Keratinocyte (primary cell): ENCODE measurements around the gene TRIM74. TPM values are rescaled to one million over a fixed set of nuclear protein-coding genes. Genes with fewer than 3 reads are reported as not detected.
A peak's percentile ranks its signal among the peaks of the same experiment; 100 is the strongest.

ENCODE experiments used
- DNase-seq: peaks from one replicate; pipeline ENCODE4 v3.0.0-alpha.2; 2011; ENCODE audit warnings: low read depth, missing footprints, low spot score
- FAIRE-seq: peaks from 2 replicates; lab custom pipeline; 2011; peaks lifted over from hg19 to GRCh38; lab: Jason Lieb, UNC
- H2AFZ ChIP-seq: 2 replicates; pipeline ENCODE4 v1.6.0; 2012; ENCODE audit warnings: low read length, control low read depth, inconsistent platforms; ENCODE audit not compliant: control insufficient read depth
- H3K27ac ChIP-seq: 2 replicates; pipeline ENCODE4 v1.5.1; 2011; ENCODE audit warnings: low read length; ENCODE audit not compliant: control insufficient read depth, insufficient read depth
- H3K27me3 ChIP-seq: 3 replicates; pipeline ENCODE4 v1.6.0; 2011; ENCODE audit warnings: low read length; ENCODE audit not compliant: control insufficient read depth, insufficient read depth; ENCODE audit errors: extremely low read depth
- H3K36me3 ChIP-seq, 2 experiments: 2 replicates in 1 of 2; 3 replicates in 1 of 2; pipeline ENCODE4 v1.5.1; 2011; ENCODE audit warnings: low read length in 2 of 2, mild to moderate bottlenecking in 1 of 2; ENCODE audit not compliant: control insufficient read depth in 2 of 2, insufficient read depth in 2 of 2; ENCODE audit errors: extremely low read depth in 1 of 2
- H3K4me1 ChIP-seq: 3 replicates; pipeline ENCODE4 v1.5.1; 2011; ENCODE audit warnings: low read length; ENCODE audit not compliant: control insufficient read depth, insufficient read depth; ENCODE audit errors: extremely low read depth
- H3K4me2 ChIP-seq: 3 replicates; pipeline ENCODE4 v1.6.0; 2011; ENCODE audit warnings: low read depth, low read length; ENCODE audit not compliant: control insufficient read depth, insufficient read depth; ENCODE audit errors: extremely low read depth
- H3K4me3 ChIP-seq, 3 experiments: fragments of 200-600 bp in 1 of 3; sonication (generic) in 1 of 3; 2 replicates in 2 of 3; 3 replicates in 1 of 3; pipeline ENCODE4 v1.5.1; 2011 to 2016; ENCODE audit warnings: low read length in 3 of 3, mild to moderate bottlenecking in 3 of 3, control low read depth in 2 of 3, inconsistent platforms in 1 of 3, low read depth in 1 of 3, mixed read lengths in 1 of 3, mixed run types in 1 of 3, moderate library complexity in 1 of 3; ENCODE audit not compliant: control insufficient read depth in 2 of 3, insufficient read depth in 2 of 3; ENCODE audit errors: extremely low read depth in 1 of 3
- H3K79me2 ChIP-seq: 2 replicates; pipeline ENCODE4 v1.6.0; 2012; ENCODE audit warnings: low read length; ENCODE audit not compliant: control insufficient read depth, insufficient read depth
- H3K9ac ChIP-seq: 3 replicates; pipeline ENCODE4 v1.6.0; 2011; ENCODE audit warnings: low read length; ENCODE audit not compliant: control insufficient read depth, insufficient read depth; ENCODE audit errors: extremely low read depth
- H3K9me1 ChIP-seq: 3 replicates; pipeline ENCODE4 v1.6.0; 2011; ENCODE audit warnings: low read length; ENCODE audit not compliant: control insufficient read depth, insufficient read depth; ENCODE audit errors: extremely low read depth
- H3K9me3 ChIP-seq: 2 replicates; pipeline ENCODE4 v1.5.1; 2012; ENCODE audit warnings: low read depth, low read length; ENCODE audit not compliant: control insufficient read depth
- H4K20me1 ChIP-seq: 3 replicates; pipeline ENCODE4 v1.6.0; 2011; ENCODE audit warnings: low read length; ENCODE audit not compliant: control insufficient read depth, insufficient read depth; ENCODE audit errors: extremely low read depth
- CTCF ChIP-seq, 3 experiments: IDR thresholded peaks in 1 of 3; conservative IDR thresholded peaks in 1 of 3; optimal IDR thresholded peaks in 1 of 3; 2 replicates in 2 of 3; 3 replicates in 1 of 3; pipeline versions ENCODE3 to v1.5.1; 2011; ENCODE audit warnings: low read length in 3 of 3, mild to moderate bottlenecking in 3 of 3, moderate library complexity in 2 of 3, control low read depth in 1 of 3, inconsistent platforms in 1 of 3; ENCODE audit not compliant: insufficient read depth in 2 of 3; ENCODE audit errors: extremely low read depth in 1 of 3
- EZH2 ChIP-seq: IDR thresholded peaks from one replicate; pipeline ENCODE4 v1.6.1; 2012; ENCODE audit warnings: inconsistent platforms, mild to moderate bottlenecking, low read length, moderate library complexity
- dilution Hi-C: fragments of 300-500 bp; cut with MboI; formaldehyde crosslinking; loops from one replicate; pipeline ENCODE4 v1.7.0; 2020; ENCODE audit warnings: low sequenced_read_pairs; ENCODE audit not compliant: extremely low pct_ligation_motif_present
- polyA plus RNA-seq, 5 experiments: library from polyadenylated mRNA; depleted of rRNA in 3 of 5; stranded (reverse) in 3 of 5; stranded (forward) in 1 of 5; unstranded in 1 of 5; fragments of >200 nt; gene quantifications; 1 replicate in 1 of 5; 2 replicates in 3 of 5; 3 replicates in 1 of 5; pipeline versions ENCODE4 v1.2.1 to v1.2.3, GENCODE V29; 2011 to 2012; ENCODE audit warnings: missing spikeins in 2 of 5, low read depth in 1 of 5, low replicate concordance in 1 of 5

The TRIM74 gene
- polyA plus RNA-seq, 1 donor (not counting 4 experiments of a cell fraction or from before 2014, with no cell fraction given), result not detected

GRCh38 chr7:72924386-72924732 is 44.9 kb downstream of the TRIM74 start:
- DNase-seq (no peak), FAIRE-seq (no peak)
- H3K9me3 ChIP-seq, result no peaks in the 10 kb centered on the region
- H3K4me1 ChIP-seq, result peaks cover 11% of the 10 kb centered on the region
- no peaks in the 10 kb centered on the region for H4K20me1 ChIP-seq
- H3K79me2 ChIP-seq, result peaks cover 44% of the 10 kb centered on the region
- peak overlapping the region; percentile 98 for H3K9ac ChIP-seq
- H3K27me3 ChIP-seq, result no peaks in the 10 kb centered on the region
- TF ChIP-seq EZH2 (no peak), CTCF (optimal IDR thresholded peaks at IDR 0.05 in 1 of 3, IDR thresholded peaks at IDR 0.05 in 1 of 3, conservative IDR thresholded peaks at IDR 0.05 in 1 of 3; ENCODE audit: extremely low read depth in 1 of 3, insufficient read depth in 2 of 3, low read length in 3 of 3) (no peak)
- peak overlapping the region; percentile 66 to 98 (median 95) for H3K4me3 ChIP-seq
- dilution Hi-C loops, result no loop called here
- peaks cover 14 to 24% of the 10 kb centered on the region in 2 experiments for H3K36me3 ChIP-seq
- H2AFZ ChIP-seq, result peak overlapping the region; percentile 97
- peak overlapping the region; percentile 72 for H3K4me2 ChIP-seq
- peak overlapping the region; percentile 97 for H3K27ac ChIP-seq
- H3K9me1 ChIP-seq, result no peaks in the 10 kb centered on the region

- H3K4me3 ChIP-seq, result no peak overlapping the region
- H3K36me3 ChIP-seq, result peaks cover 0 to 3% of the 10 kb centered on the region in 2 experiments
- DNase-seq (no peak), FAIRE-seq (no peak)
- H3K9me3 ChIP-seq, result no peaks in the 10 kb centered on the region
- H2AFZ ChIP-seq, result no peak overlapping the region
- H3K9me1 ChIP-seq, result no peaks in the 10 kb centered on the region
- peaks cover 47% of the 10 kb centered on the region for H3K79me2 ChIP-seq
- no peaks in the 10 kb centered on the region for H4K20me1 ChIP-seq
- H3K9ac ChIP-seq, result no peak overlapping the region
- no peak overlapping the region for H3K4me2 ChIP-seq
- no peaks in the 10 kb centered on the region for H3K27me3 ChIP-seq
- no peak for TF ChIP-seq EZH2
- TF ChIP-seq CTCF (optimal IDR thresholded peaks at IDR 0.05 in 1 of 3, IDR thresholded peaks at IDR 0.05 in 1 of 3, conservative IDR thresholded peaks at IDR 0.05 in 1 of 3; ENCODE audit: extremely low read depth in 1 of 3, insufficient read depth in 2 of 3, low read length in 3 of 3), result no peak
- dilution Hi-C loops, result no loop called here
- no peak overlapping the region for H3K27ac ChIP-seq
- H3K4me1 ChIP-seq, result peaks cover 4% of the 10 kb centered on the region
These were observed 50.0 kb downstream of the TRIM74 start for GRCh38 chr7:72919256-72919775.
